Karpas-422 (cell line): ENCODE data around the gene LCN6. TPM values are rescaled to one million over a fixed set of nuclear protein-coding genes. Genes with fewer than 3 reads are reported as not detected.

Source experiments
- DNase-seq: peaks from one replicate; pipeline ENCODE4 v3.0.0-alpha.2; 2015
- H2AFZ ChIP-seq: fragments of 200-600 bp; sonication (generic); 2 replicates; pipeline ENCODE4 v1.6.1; 2014; ENCODE audit warnings: antibody characterized with exemption, low read length, mixed read lengths
- H3K27ac ChIP-seq: fragments of 200-600 bp; sonication (generic); 2 replicates; pipeline ENCODE4 v1.5.1; 2014; ENCODE audit warnings: mild to moderate bottlenecking, low read length, moderate library complexity
- H3K27me3 ChIP-seq: fragments of 200-600 bp; sonication (generic); 2 replicates; pipeline ENCODE4 v1.6.1; 2014; ENCODE audit warnings: low read length, mixed read lengths
- H3K36me3 ChIP-seq: fragments of 200-600 bp; sonication (generic); 2 replicates; pipeline ENCODE4 v1.6.1; 2014; ENCODE audit warnings: low read length, mixed read lengths; ENCODE audit not compliant: insufficient read depth
- H3K4me1 ChIP-seq: fragments of 200-600 bp; sonication (generic); 2 replicates; pipeline ENCODE4 v1.6.1; 2014; ENCODE audit warnings: mild to moderate bottlenecking, low read length, mixed read lengths
- H3K4me2 ChIP-seq: fragments of 200-600 bp; sonication (generic); 2 replicates; pipeline ENCODE4 v1.6.1; 2014; ENCODE audit warnings: low read length, low read depth, mild to moderate bottlenecking; ENCODE audit not compliant: poor library complexity, severe bottlenecking
- H3K4me3 ChIP-seq: fragments of 200-600 bp; sonication (generic); 2 replicates; pipeline ENCODE4 v1.5.1; 2014; ENCODE audit warnings: mild to moderate bottlenecking, antibody characterized with exemption, low read length, mixed read lengths
- H3K79me2 ChIP-seq: fragments of 200-600 bp; sonication (generic); 2 replicates; pipeline ENCODE4 v1.6.1; 2014; ENCODE audit warnings: mild to moderate bottlenecking, low read length, mixed read lengths
- H3K9ac ChIP-seq: fragments of 200-600 bp; sonication (generic); 2 replicates; pipeline ENCODE4 v1.6.0; 2014; ENCODE audit warnings: low read length
- H3K9me2 ChIP-seq: fragments of 200-600 bp; sonication (generic), shearing (Covaris generic); replicated peaks from 2 replicates; pipeline ENCODE4 v1.6.0; 2014; ENCODE audit warnings: mild to moderate bottlenecking, low read length, moderate library complexity; ENCODE audit not compliant: insufficient read depth
- H3K9me3 ChIP-seq: fragments of 300-700, 200-600 bp; sonication (generic); 2 replicates; pipeline ENCODE4 v1.6.1; 2014; ENCODE audit warnings: low read length, mixed read lengths
- H4K20me1 ChIP-seq: fragments of 200-600 bp; sonication (generic); 2 replicates; pipeline ENCODE4 v1.6.1; 2014; ENCODE audit warnings: mild to moderate bottlenecking, antibody characterized with exemption, low read length, low read depth; ENCODE audit not compliant: insufficient read depth
- total RNA-seq: library from RNA; depleted of rRNA; stranded (reverse); fragments of >200 nt; shearing (Covaris generic); gene quantifications from 2 replicates; pipeline ENCODE4 v1.2.3, GENCODE V29; 2014; ENCODE audit warnings: low replicate concordance

LCN6 gene
- total RNA-seq, 1 experiment from 2014 or later = not detected

DNA sequence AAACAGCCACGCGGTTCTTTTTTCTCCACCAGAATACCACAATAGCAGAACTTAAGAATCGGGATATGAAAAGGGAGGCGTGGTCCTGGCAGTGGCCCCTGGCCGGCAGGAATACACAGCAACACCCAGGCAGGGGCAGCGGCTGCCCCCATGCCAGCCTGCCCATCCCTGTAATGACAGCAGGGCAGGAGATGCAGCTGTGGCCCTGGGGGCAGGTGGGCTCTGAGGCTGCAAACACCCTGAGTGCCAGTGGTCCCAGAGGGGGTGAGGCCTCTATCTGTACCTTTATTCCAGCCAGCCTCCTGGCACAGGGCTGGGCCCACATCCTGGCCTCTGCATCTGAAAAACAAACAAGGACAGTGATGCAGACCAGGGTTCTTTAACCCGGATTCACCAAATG lies 23.6 kb downstream of the LCN6 start:
- Histone ChIP-seq H3K79me2 (peaks cover 13% of the 10 kb centered on the region), H4K20me1 (peaks cover 37% of the 10 kb centered on the region), H2AFZ (no peak overlapping the region), H3K36me3 (peaks cover 23% of the 10 kb centered on the region), H3K9ac (no peak overlapping the region), H3K27ac (no peak overlapping the region), H3K4me2 (no peak overlapping the region), H3K9me3 (no peaks in the 10 kb centered on the region), H3K27me3 (no peaks in the 10 kb centered on the region), H3K9me2 (no peaks in the 10 kb centered on the region), H3K4me3 (no peak overlapping the region), H3K4me1 (peaks cover 24% of the 10 kb centered on the region)
- DNase-seq = no peak

DNA sequence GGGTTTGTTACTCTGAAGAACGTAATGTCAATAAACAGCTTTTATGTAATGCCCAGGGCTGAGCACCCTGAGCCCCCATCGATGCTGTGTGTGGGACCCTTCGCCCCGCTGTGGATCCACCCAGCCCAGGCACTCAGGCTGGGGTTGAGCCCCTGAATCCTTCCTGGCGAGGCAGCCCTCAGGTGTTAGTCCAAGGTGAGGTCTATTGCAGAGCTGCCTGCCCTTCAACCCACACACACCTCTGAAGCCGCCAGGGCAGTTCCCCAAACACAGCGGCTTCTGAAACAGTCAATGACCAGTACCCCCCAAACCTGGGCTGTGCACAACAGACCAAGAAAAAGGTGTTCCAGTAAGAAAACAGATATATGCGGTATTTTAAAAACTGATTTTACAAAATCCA lies 24.3 kb downstream of the LCN6 start:
- no peaks in the 10 kb centered on the region for H3K9me3 ChIP-seq
- H3K9me2 ChIP-seq = no peaks in the 10 kb centered on the region
- H3K9ac ChIP-seq = no peak overlapping the region
- H3K4me3 ChIP-seq = no peak overlapping the region
- H3K4me2 ChIP-seq = no peak overlapping the region
- H2AFZ ChIP-seq = no peak overlapping the region
- peaks cover 23% of the 10 kb centered on the region for H3K36me3 ChIP-seq
- DNase-seq = no peak
- peaks cover 37% of the 10 kb centered on the region for H4K20me1 ChIP-seq
- no peak overlapping the region for H3K27ac ChIP-seq
- peaks cover 13% of the 10 kb centered on the region for H3K79me2 ChIP-seq
- H3K4me1 ChIP-seq = peaks cover 24% of the 10 kb centered on the region
- no peaks in the 10 kb centered on the region for H3K27me3 ChIP-seq

DNA sequence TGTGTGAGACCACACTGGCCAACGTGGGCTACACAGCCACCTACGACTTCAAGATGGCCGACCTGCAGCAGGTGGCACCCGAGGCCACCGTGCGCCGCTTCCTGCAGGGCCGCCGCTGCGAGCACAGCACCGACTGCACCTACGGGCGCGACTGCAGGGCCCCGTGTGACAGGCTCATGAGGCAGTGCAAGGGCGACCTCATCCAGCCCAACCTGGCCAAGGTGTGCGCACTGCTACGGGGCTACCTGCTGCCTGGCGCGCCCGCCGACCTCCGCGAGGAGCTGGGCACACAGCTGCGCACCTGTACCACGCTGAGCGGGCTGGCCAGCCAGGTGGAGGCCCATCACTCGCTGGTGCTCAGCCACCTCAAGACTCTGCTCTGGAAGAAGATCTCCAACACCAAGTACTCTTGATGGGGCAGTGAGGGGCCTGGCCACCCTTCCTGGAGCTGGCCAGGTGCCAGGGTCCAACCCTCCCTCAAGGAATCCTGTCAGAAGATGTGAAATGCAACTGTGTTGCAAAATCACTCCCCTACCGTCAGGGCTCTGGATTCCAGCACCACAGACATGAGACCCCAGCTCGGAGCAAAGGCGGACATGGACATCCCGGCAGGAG lies 24.9 kb downstream of the LCN6 start:
- Histone ChIP-seq H3K4me1 (peaks cover 19% of the 10 kb centered on the region), H3K79me2 (peaks cover 13% of the 10 kb centered on the region), H3K27me3 (no peaks in the 10 kb centered on the region), H3K4me2 (no peak overlapping the region), H3K27ac (no peak overlapping the region), H3K36me3 (peaks cover 23% of the 10 kb centered on the region), H2AFZ (no peak overlapping the region), H3K9me3 (no peaks in the 10 kb centered on the region), H3K9me2 (no peaks in the 10 kb centered on the region), H4K20me1 (peaks cover 37% of the 10 kb centered on the region), H3K9ac (no peak overlapping the region), H3K4me3 (no peak overlapping the region)
- DNase-seq = no peak

- Histone ChIP-seq H3K36me3 (peaks cover 23% of the 10 kb centered on the region), H2AFZ (no peak overlapping the region), H4K20me1 (peaks cover 37% of the 10 kb centered on the region), H3K4me3 (no peak overlapping the region), H3K9me3 (no peaks in the 10 kb centered on the region), H3K79me2 (peaks cover 13% of the 10 kb centered on the region), H3K9me2 (no peaks in the 10 kb centered on the region), H3K9ac (no peak overlapping the region), H3K4me1 (peaks cover 15% of the 10 kb centered on the region), H3K4me2 (no peak overlapping the region), H3K27me3 (no peaks in the 10 kb centered on the region), H3K27ac (no peak overlapping the region)
- peak; percentile 48 for DNase-seq
Observed at GRCh38 chr9:136722969-136723356, 25.4 kb downstream of the LCN6 start.

DNA sequence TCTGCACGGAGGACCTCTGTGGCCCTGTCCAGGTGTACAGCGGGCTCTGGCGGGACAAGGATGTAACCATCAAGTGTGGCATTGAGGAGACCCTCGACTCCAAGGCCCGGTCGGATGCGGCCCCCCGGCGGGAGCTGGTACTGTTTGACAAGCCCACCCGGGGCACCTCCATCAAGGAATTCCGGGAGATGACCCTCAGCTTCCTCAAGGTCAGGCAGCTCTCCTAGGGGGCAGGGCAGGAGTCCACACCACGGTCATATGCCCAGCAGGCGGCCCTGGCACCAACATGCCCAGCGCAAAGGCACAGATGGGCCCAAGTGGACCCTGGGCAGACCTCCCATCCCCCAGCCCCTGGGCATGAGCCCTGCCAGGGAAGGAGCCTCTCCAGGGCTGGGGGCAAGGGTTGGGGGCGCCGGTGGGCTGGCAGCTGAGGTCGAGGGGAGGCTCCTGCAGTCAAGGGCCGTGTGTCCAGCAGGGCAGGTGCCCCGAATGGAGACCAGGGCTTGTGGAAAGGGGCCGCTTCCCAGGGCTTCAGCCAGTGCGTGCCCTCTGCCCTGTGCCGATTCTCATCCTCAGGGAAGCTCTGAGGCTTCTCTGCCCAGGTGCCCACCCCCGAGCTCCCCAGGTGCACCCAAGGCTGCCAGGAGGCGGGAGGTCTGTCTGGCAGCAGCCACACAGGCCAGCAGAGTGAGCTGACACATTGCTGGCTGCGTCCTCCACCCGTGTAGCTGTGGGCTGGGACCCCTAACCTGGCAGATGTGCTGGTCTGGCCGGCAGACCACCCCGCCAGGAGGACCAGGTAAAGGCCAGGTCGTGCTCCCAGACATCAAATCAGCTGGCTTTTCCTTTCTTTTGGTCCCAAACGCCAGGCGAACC lies 26.0 kb downstream of the LCN6 start:
- H3K4me2 ChIP-seq = no peak overlapping the region
- no peak overlapping the region for H2AFZ ChIP-seq
- H3K27ac ChIP-seq = no peak overlapping the region
- no peaks in the 10 kb centered on the region for H3K9me2 ChIP-seq
- DNase-seq = peak; percentile 54
- H3K36me3 ChIP-seq = peaks cover 23% of the 10 kb centered on the region
- H3K4me3 ChIP-seq = no peak overlapping the region
- no peaks in the 10 kb centered on the region for H3K9me3 ChIP-seq
- no peaks in the 10 kb centered on the region for H3K27me3 ChIP-seq
- peaks cover 15% of the 10 kb centered on the region for H3K4me1 ChIP-seq
- peaks cover 34% of the 10 kb centered on the region for H4K20me1 ChIP-seq
- H3K9ac ChIP-seq = no peak overlapping the region
- peaks cover 7% of the 10 kb centered on the region for H3K79me2 ChIP-seq

DNA sequence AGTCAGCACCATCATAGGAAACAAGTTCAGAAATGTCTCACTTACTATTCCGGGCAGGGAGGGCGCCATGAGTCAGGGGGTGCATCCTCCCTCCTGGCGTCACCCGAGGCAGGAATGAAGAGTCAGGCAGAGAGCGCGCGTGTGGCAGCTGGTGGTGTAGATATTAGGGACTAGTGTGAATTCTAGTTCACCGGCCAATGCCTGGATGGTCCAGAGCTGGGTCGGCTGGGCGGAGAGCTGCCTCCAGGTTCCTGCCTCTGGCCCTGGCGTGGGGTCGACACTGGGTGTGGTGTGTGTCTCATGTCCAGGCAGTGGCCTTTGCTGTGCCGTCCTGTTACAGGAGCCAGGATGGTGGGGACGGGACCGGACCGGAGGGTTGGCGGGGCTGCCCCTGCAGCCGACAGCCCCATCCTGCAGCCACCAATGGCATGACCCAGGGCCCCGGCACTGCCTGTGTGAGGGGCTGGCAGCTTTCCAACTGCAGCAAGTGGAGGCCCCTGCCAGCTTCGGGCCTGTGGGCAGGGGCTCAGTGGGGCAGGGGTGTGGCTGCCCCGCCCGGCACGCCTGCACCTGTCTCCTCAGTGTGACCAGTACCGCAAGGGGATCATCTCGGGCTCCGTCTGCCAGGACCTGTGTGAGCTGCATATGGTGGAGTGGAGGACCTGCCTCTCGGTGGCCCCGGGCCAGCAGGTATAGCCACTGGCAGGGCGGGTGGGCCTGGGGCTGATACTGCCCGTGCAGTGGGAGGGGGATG lies 26.8 kb downstream of the LCN6 start:
- H3K9ac ChIP-seq = no peak overlapping the region
- no peaks in the 10 kb centered on the region for H3K9me2 ChIP-seq
- peaks cover 9% of the 10 kb centered on the region for H3K4me1 ChIP-seq
- H3K9me3 ChIP-seq = no peaks in the 10 kb centered on the region
- no peak overlapping the region for H3K4me3 ChIP-seq
- H3K4me2 ChIP-seq = no peak overlapping the region
- no peak overlapping the region for H2AFZ ChIP-seq
- no peak overlapping the region for H3K27ac ChIP-seq
- peaks cover 19% of the 10 kb centered on the region for H3K36me3 ChIP-seq
- H3K27me3 ChIP-seq = no peaks in the 10 kb centered on the region
- H3K79me2 ChIP-seq = peaks cover under 1% of the 10 kb centered on the region; the same call in 1 of the 2 replicates
- DNase-seq = peak; percentile 60
- H4K20me1 ChIP-seq = peaks cover 26% of the 10 kb centered on the region

DNA sequence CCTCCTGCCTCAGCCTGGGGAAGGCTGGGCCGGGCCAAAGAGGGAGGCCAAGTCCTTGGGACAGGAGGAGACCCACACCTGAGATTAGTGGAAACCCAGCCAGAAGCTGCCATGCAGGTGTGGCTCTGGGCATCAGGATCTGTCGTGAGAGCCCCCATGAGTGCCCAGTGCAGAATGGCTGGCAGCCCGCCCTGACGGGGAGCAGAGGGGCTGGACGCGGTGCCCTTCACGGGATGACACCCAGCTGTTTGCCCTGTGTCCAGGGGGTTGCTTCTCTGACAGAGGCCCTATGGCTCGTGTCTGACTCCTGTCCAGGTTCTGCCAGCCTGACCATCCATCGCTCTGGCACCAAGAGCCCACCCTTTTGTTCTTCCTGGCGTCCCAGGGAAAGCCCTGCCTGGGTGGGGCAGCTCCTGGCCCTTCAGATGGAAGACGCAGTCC lies 27.4 kb downstream of the LCN6 start:
- Histone ChIP-seq H4K20me1 (peaks cover 20% of the 10 kb centered on the region), H3K4me2 (no peak overlapping the region), H3K9me3 (no peaks in the 10 kb centered on the region), H3K4me1 (peaks cover 3% of the 10 kb centered on the region), H3K4me3 (no peak overlapping the region), H3K9ac (no peak overlapping the region), H3K9me2 (no peaks in the 10 kb centered on the region), H2AFZ (no peak overlapping the region), H3K27ac (no peak overlapping the region), H3K79me2 (no peaks in the 10 kb centered on the region), H3K36me3 (peaks cover 13% of the 10 kb centered on the region), H3K27me3 (no peaks in the 10 kb centered on the region)
- DNase-seq = no peak
